ENCODE data around the gene CUEDC1. TPM values are rescaled to one million over a fixed set of nuclear protein-coding genes. Genes with fewer than 3 reads are reported as not detected.

Gene CUEDC1
- total RNA-seq, 1 experiment from 2014 or later, result 27.5 TPM

- Histone ChIP-seq H3K4me1 (peaks cover 24% of the 10 kb centered on the region), H3K36me3 (ENCODE audit: control insufficient read depth, insufficient read depth, low read length) (no peaks in the 10 kb centered on the region), H3K4me3 (ENCODE audit: low read depth, low read length) (no peak overlapping the region), H3K9me3 (no peaks in the 10 kb centered on the region), H3K27me3 (replicated peaks; ENCODE audit: control insufficient read depth, insufficient read depth, low read length) (no peaks in the 10 kb centered on the region)
- no peak for TF ChIP-seq CTCF (IDR thresholded peaks at IDR 0.05; ENCODE audit: insufficient read depth in 1 of 2, low read depth in 1 of 2, low read length in 1 of 2, severe bottlenecking in 1 of 2, unreplicated experiment in 1 of 2)
- ChIA-PET CTCF (no interaction called here), POLR2A (interaction anchor here (0.5 kb wide), 1 partner anchor 221 kb away, joined by 4 read pairs; no protein-coding TSS in a partner anchor)
- Mint-ChIP-seq H3K4me3 (ENCODE audit: unreplicated experiment) (no peak overlapping the region), H3K27me3 (ENCODE audit: insufficient read depth, unreplicated experiment) (no peaks in the 10 kb centered on the region), H3K4me1 (ENCODE audit: low read depth, unreplicated experiment) (peaks cover 21% of the 10 kb centered on the region), H3K27ac (ENCODE audit: unreplicated experiment) (peak overlapping the region; percentile 5), H3K9me3 (ENCODE audit: unreplicated experiment) (no peaks in the 10 kb centered on the region), H3K36me3 (ENCODE audit: insufficient read depth, unreplicated experiment) (peaks cover 10% of the 10 kb centered on the region)
- DNase-seq, result no peak
- intact Hi-C loops (cut with micrococcal nuclease; ENCODE audit: unreplicated experiment), result no loop called here
- BruUV-seq (replicated peaks), result no TSS peak
Observed at GRCh38 chr17:57890857-57891232, 64.4 kb downstream of the CUEDC1 start.

- peaks cover 21% of the 10 kb centered on the region for H3K4me1 Mint-ChIP-seq (ENCODE audit: low read depth, unreplicated experiment)
- CTCF ChIA-PET, result no interaction called here
Observed at GRCh38 chr17:57889892-57890856, 65.0 kb downstream of the CUEDC1 start.

GRCh38 chr17:57889252-57889651 lies 66.0 kb downstream of the CUEDC1 start:
- no peaks in the 10 kb centered on the region for H3K36me3 ChIP-seq (ENCODE audit: control insufficient read depth, insufficient read depth, low read length)

More at GRCh38 chr17:57889892-57890856, 65.0 kb downstream of the CUEDC1 start:
- Mint-ChIP-seq H3K36me3 (ENCODE audit: insufficient read depth, unreplicated experiment) (peaks cover 10% of the 10 kb centered on the region), H3K4me3 (ENCODE audit: unreplicated experiment) (no peak overlapping the region), H3K27ac (ENCODE audit: unreplicated experiment) (no peak overlapping the region), H3K9me3 (ENCODE audit: unreplicated experiment) (no peaks in the 10 kb centered on the region), H3K27me3 (ENCODE audit: insufficient read depth, unreplicated experiment) (no peaks in the 10 kb centered on the region)
- intact Hi-C loops (cut with micrococcal nuclease; ENCODE audit: unreplicated experiment), result no loop called here
- Histone ChIP-seq H3K9me3 (no peaks in the 10 kb centered on the region), H3K27me3 (replicated peaks; ENCODE audit: control insufficient read depth, insufficient read depth, low read length) (no peaks in the 10 kb centered on the region), H3K36me3 (ENCODE audit: control insufficient read depth, insufficient read depth, low read length) (no peaks in the 10 kb centered on the region), H3K4me3 (ENCODE audit: low read depth, low read length) (no peak overlapping the region), H3K4me1 (peaks cover 24% of the 10 kb centered on the region)
- no TSS peak for BruUV-seq (replicated peaks)
- no peak for DNase-seq
- POLR2A ChIA-PET, result interaction anchor here (0.5 kb wide), 1 partner anchor 222 kb away, joined by 4 read pairs; no protein-coding TSS in a partner anchor
- TF ChIP-seq CTCF (IDR thresholded peaks at IDR 0.05; ENCODE audit: insufficient read depth in 1 of 2, low read depth in 1 of 2, low read length in 1 of 2, severe bottlenecking in 1 of 2, unreplicated experiment in 1 of 2), result no peak

More at GRCh38 chr17:57889252-57889651, 66.0 kb downstream of the CUEDC1 start:
- Mint-ChIP-seq H3K4me3 (ENCODE audit: unreplicated experiment) (no peak overlapping the region), H3K9me3 (ENCODE audit: unreplicated experiment) (no peaks in the 10 kb centered on the region), H3K4me1 (ENCODE audit: low read depth, unreplicated experiment) (peaks cover 21% of the 10 kb centered on the region), H3K27ac (ENCODE audit: unreplicated experiment) (no peak overlapping the region), H3K27me3 (ENCODE audit: insufficient read depth, unreplicated experiment) (no peaks in the 10 kb centered on the region), H3K36me3 (ENCODE audit: insufficient read depth, unreplicated experiment) (peaks cover 10% of the 10 kb centered on the region)
- intact Hi-C loops (cut with micrococcal nuclease; ENCODE audit: unreplicated experiment), result no loop called here
- H3K4me1 ChIP-seq, result peaks cover 24% of the 10 kb centered on the region
- ChIA-PET CTCF (interaction anchor here (0.6 kb wide), 1 partner anchor 225 kb away, joined by 3 read pairs; no protein-coding TSS in a partner anchor), POLR2A (no interaction called here)
- H3K9me3 ChIP-seq, result no peaks in the 10 kb centered on the region
- no peaks in the 10 kb centered on the region for H3K27me3 ChIP-seq (replicated peaks; ENCODE audit: control insufficient read depth, insufficient read depth, low read length)
- BruUV-seq (replicated peaks), result no TSS peak
- H3K4me3 ChIP-seq (ENCODE audit: low read depth, low read length), result no peak overlapping the region
- no peak for DNase-seq
- TF ChIP-seq CTCF (IDR thresholded peaks at IDR 0.05; ENCODE audit: insufficient read depth in 1 of 2, low read depth in 1 of 2, low read length in 1 of 2, severe bottlenecking in 1 of 2, unreplicated experiment in 1 of 2), result no peak

All from Caco-2 (cell line).